ENCODE measurements around the gene ZG16.
A peak's percentile ranks its signal among the peaks of the same experiment; 100 is the strongest.

The ZG16 gene

DNA sequence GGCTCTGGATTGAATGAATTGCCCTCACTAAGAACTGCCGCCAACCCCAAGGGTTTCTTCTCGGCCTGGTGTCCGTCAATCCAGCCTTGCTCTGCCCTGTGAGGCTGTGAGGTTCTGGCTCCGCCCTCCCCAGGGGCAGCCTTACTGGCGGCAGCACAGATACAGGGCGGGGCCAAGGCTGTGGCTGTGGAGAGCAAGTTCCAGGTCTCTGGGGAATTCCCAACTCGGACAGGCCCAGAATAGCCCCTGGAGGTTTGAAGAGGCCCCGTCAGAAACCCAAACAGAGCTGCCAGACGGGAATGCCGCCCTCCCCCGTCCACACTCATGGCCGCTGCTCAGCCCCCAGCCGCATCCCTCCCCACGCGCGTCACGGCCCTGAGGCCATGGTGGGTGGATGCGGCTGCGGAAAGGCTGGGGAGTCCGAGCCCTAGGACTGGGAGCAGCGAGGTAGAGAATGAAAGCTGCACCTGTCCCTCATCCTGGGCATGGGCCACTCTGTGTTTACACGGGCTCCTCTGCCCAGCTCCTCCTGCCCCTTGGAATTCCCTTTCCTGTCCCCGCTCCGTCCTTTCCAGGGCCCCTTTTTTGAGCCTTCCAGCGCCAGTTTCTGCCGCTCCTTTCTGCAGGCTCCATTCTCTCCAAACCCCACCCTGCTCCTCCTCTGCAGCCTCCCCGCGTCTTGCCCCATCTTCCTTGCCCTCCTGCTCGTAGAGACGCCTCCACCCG lies 33.3 kb downstream of the ZG16 start:
- DNase-seq = no peak

DNA sequence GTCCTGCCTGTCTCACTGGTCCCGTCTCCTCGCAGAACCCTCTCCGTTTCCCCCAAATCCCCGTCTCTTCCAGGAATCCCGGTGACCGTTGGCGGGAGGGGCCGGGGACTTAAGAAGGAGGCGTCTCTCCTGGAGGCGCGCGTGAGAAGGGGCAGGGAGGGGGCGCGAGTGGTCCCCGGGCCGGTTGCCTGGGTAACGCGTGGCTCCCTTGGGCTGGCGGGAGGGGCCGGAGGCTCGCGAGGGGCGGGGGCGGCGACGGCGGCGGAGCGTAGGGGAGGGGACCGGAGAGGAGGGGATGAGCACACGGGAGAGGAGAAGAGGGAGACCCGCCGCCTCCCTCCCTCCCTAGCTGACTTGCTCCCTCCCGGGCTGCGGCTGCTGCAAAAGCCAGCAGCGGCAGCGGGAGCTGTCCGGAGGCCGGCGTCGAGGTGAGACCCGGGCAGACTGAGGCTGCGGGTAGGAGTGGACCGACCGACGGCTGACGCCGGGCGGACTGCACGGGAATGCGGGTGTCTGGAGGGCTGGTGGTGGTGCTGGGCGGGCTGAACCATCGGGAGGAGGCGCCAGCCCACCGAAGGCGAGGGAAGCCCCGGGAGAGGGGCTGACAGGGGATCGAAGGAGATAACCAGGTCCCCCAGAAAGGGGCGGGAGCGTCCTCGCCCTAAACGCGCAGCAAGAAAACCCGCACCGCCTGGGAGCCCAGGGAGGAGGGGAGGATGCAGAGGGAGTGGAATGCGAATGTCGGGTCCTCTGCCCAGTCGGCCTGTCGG lies 34.0 kb downstream of the ZG16 start, which contains the start of gene PRRT2:
Gene PRRT2, plus strand, starts transcription at position 298 of the 770 bp plus-strand sequence. CDS start 862 bp downstream, outside the sequence.
- DNase-seq = no peak

DNA sequence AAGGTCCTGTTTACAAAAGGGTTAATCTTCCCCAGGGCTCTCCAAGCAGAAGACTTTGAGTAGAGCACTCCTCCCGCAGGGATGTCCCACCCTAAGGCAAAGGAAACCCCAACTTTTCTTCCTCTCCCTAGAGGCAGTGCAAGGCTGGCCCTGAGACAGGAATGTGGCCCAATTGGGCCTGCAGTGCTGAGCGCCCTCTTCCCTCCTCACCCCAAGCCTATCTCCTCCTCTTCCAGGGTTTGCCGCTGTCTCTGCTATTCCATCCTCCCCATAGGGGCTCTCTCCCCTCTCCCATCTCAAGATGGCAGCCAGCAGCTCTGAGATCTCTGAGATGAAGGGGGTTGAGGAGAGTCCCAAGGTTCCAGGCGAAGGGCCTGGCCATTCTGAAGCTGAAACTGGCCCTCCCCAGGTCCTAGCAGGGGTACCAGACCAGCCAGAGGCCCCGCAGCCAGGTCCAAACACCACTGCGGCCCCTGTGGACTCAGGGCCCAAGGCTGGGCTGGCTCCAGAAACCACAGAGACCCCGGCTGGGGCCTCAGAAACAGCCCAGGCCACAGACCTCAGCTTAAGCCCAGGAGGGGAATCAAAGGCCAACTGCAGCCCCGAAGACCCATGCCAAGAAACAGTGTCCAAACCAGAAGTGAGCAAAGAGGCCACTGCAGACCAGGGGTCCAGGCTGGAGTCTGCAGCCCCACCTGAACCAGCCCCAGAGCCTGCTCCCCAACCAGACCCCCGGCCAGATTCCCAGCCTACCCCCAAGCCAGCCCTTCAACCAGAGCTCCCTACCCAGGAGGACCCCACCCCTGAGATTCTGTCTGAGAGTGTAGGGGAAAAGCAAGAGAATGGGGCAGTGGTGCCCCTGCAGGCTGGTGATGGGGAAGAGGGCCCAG lies 34.9 kb downstream of the ZG16 start:
- DNase-seq = no peak

DNA sequence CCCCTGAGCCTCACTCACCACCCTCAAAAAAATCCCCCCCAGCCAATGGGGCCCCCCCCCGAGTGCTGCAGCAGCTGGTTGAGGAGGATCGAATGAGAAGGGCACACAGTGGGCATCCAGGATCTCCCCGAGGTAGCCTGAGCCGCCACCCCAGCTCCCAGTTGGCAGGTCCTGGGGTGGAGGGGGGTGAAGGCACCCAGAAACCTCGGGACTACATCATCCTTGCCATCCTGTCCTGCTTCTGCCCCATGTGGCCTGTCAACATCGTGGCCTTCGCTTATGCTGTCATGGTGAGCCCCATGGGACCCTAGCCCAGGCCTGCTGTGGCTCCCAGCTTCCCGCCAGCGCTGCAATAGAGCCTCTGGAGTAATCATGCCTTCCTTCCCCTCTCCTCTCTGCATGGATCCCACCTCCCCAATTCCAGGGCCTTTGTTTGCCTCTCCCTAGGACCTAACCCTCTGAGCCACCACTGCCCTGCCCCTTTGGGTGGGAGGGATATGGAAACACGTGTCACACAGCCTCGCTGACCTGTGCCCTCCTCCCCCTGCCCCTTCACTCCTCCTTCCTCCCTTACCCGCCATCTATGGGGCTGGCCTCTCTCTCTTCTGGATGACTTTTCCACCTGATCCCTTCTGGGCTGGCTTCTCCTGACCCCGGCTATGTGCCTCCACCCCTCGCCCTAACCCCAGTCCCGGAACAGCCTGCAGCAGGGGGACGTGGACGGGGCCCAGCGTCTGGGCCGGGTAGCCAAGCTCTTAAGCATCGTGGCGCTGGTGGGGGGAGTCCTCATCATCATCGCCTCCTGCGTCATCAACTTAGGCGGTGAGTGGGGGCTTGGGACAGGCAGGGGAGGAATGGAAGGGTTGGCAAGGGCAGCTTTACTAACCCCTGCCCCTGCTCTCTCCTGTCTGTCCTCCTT lies 35.8 kb downstream of the ZG16 start:
- DNase-seq = no peak

DNA sequence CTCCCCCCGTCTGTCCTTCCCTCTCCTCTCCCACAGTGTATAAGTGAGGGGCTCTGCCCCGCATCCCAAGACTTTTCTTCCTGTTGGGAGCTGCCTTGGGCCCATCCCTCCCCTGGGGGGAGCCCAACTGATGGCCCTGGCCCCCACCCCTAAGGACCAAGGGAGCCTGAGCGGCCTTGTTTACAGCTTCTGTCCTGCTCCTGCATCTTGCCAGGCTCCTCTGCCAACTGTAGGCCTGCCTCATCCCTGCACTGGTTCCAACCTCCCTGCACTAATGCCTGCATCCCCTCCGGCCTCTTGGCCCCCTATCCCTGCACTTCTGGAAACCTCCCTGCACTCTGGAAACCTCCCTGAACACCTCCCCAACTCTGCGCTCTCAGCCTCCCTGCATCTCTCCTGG lies 36.5 kb downstream of the ZG16 start:
- DNase-seq = no peak

DNA sequence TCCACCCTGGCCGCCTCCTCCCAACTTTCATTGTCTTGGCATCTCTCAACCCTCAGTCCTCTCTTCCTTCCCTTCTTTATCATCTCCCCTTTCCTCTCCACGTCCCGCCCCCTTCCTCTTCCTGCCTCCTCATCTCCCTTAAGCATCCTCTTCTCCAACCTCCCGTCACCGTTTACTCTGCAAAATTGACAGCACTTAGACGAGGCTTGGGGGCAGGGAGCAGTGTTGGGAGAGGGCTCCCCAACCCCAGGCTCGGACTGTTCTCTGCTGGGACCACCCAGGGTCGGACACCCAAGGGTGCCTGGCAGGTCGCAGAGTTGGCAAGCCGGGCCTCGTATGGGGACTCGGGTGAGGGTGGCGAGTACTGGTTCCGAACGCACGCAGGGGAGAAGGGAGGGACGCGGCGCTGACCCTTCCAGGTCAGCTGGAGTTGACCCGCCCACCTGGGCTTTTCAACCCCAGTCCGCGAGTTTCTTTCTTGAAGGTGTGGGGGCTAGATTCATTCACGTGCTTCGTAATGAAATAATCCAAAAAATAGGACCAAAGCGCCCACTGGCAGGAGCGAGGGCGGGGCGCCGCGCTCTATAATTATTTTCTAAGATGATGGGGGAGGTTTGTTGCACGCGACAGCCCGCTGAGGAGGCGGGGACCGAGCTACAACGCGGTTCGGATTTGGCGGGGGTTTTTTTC lies 37.1 kb downstream of the ZG16 start:
- DNase-seq = no peak

DNA sequence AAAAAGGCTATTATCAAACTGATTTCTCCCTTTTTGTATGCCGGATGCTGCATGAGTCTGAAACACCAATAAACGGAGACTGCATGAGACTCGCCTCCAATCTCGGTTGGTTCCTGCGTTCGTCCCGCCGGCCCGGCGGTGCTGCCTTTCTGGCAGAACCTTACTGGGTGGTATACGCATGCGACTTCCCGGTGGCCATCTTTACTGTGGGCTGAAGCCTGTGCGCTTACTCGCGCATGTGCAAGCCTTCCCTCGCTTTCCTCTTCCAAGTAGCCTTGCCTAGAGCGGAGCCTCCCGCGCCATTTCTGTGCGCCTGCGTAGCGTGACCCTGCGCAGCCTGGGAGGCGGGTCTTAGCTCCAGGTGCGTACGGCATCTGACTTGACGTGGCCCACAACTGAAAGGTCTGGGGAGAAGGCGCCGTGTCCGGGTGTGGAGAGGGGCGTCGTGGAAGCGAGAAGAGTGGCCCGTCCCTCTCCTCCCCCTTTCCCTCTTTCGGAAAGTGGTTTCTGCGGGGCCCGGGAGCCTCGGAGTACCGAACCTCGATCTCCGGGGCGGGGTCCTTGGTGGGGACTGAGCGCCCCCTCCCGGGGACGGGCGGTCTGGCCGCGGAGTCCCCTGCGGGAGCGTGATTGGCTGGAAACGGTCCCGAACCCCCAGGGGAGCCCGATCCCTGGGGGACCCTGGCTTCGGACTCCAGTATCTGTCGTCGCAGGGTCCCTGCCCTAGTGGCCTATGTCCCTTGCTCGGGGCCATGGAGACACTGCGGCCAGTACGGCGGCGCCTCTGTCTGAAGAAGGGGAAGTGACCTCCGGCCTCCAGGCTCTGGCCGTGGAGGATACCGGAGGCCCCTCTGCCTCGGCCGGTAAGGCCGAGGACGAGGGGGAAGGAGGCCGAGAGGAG lies 38.0 kb downstream of the ZG16 start, which contains the start of gene PAGR1:
Gene PAGR1, plus strand, starts transcription at position 360 of the 901 bp plus-strand sequence. Its CDS starts 374 bp downstream, at position 734.
- peak; percentile 97 for DNase-seq

DNA sequence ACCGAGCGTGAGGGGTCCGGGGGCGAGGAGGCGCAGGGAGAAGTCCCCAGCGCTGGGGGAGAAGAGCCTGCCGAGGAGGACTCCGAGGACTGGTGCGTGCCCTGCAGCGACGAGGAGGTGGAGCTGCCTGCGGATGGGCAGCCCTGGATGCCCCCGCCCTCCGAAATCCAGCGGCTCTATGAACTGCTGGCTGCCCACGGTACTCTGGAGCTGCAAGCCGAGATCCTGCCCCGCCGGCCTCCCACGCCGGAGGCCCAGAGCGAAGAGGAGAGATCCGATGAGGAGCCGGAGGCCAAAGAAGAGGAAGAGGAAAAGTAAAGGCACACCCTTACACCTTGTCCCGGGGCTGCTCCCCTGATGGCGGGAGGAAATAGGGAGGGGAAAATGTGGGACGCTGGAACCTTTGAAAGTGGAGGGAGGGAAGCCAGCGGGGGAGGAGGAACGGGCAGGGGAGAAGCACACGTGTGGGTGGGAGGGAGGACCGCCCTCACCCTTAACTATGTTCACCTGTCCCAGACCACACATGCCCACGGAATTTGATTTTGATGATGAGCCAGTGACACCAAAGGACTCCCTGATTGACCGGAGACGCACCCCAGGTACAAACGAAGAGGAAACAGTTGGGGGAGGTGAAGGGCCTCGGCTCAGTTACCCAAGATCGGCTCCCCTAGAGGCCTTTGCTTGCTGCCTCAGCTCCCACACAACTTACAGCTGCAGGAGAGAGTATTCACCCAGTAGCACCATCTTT lies 38.8 kb downstream of the ZG16 start:
- DNase-seq = no peak

DNA sequence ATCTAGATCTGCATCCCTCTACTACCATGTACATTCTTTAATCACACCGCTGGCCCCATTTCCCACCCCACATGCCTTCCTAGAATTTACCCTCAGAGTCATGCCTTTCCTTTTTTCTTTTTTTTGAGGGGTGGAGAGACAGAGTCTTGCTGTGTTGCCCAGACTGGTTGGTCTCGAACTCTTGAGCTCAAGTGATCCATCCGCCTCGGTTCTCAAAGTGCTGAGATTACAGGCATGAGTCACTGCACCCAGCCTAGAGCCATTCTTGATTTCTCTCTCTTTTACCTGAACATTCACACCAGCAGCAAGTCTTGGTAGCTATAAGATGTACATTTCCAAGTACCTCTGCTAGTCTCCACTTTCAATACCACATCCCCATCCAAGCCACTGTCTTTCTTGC lies 40.0 kb downstream of the ZG16 start:
- DNase-seq = no peak

DNA sequence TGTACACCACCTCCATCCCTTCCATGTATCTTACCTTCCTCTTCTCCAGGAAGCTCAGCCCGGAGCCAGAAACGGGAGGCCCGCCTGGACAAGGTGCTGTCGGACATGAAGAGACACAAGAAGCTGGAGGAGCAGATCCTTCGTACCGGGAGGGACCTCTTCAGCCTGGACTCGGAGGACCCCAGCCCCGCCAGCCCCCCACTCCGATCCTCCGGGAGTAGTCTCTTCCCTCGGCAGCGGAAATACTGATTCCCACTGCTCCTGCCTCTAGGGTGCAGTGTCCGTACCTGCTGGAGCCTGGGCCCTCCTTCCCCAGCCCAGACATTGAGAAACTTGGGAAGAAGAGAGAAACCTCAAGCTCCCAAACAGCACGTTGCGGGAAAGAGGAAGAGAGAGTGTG lies 41.5 kb downstream of the ZG16 start:
- DNase-seq = no peak

DNA sequence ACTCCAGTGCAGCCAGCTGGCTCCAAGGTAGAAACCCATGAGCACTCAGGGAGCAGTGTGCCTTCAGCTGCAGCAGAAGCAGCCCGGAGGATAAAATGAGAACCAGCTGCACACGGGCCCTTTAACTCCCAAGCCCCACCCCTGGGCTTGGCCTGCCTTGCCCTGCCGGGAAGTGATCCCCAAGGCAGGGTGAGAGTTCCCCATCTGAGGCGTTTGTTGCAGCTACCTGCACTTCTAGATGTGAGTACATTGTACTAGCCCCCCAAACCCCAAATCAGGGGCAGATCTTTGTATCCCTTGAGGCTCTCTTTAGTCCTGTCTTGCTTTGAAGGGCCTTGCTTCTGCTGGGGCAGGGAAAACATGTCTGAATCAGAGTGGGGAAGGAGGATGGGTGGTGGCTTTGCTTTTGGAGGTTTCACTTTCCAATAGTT lies 42.2 kb downstream of the ZG16 start, which contains the start of gene MVP:
Gene MVP, plus strand, starts transcription at position 192 of the 431 bp plus-strand sequence. CDS start 10,088 bp downstream, outside the sequence.
- no peak for DNase-seq

DNA sequence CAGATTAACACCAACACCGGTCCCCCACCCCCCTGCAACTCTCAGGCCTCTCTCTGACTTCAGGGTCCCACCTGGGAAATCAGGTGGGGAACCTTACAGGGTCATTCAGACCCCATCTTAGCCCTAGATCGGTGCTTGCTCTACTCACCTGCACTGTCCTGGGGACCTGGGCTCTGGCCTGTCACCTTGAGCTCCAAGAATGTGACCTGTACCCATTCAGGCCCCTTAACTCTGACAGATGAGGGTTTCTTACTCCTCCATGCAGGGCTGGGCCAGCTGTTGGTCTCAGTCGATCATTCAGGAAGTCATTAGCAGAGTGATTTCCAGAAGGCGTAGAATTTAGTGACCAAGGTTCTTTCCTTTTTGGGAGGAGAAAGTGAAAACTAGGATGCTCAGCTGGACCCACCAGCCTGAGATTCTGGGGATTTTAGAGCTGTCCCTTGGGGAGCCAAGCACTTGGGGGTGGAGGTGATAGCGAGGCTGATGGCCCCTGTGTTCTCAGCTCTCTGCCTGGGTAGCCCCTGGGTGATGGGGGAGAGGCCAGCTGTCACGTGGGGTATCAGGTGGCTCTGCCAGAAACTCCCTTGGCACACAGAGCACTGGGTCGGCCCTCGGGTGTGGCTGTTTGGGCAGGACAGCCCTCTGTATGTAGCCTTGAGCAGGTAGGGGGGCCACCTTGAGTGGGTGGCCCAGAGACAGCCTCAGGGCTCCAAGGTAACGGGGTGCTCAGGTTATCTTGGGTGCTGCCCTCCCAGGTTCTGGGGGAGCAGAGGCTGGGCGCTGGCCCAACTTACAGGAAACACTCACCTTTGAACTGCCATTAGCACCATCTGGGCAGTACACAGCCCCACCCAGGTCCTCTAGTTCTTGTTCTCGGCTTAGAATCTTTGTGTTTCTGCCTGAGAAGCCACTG lies 42.9 kb downstream of the ZG16 start:
- no peak for DNase-seq

DNA sequence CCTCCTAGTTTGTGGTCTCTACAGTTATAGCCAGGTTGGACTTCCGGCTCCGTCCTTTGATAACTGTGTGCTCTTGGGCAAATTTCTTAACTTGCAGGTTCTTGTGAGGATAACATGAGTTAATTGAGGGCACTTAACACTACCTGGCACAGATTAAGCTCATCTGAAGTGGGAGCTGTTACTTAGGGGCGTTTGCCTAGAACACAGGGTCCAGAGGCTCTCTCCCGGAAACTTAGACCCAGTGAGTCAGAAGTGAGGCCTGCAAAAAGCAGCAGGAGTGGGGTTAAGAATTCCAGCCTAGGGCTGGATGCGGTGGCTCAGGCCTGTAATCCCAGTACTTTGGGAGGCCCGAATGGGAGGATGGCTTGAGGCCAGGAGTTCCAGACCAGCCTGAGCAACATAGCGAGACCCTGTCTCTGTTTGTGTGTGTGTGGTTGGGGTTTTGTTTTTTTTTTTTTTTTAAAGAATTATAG lies 43.6 kb downstream of the ZG16 start:
- no peak for DNase-seq

DNA sequence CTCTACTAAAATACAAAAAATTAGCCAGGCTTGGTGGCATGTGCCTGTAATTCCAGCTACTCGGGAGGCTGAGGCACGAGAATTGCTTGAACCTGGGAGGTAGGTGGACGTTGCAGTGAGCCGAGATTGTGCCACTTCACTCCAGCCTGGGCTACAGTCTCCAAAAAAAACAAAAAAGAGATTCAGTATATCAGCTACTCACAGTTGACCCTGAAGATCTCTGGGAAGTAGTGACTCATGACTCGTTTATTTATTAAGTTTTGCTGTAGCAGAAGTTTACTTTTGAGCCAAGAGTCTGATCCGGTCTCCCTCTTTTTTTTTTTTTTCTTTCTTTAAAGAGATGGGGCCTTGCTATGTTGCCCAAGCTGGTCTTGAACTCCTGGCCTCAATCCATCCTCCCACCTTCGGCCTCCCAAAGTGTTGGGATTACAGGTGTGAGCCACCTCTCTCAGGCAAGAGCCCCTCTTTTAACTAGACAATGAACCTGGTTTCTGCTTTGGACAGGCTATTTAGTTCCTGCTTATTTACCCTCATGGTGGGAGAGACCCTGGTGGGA lies 46.6 kb downstream of the ZG16 start:
- DNase-seq = no peak

DNA sequence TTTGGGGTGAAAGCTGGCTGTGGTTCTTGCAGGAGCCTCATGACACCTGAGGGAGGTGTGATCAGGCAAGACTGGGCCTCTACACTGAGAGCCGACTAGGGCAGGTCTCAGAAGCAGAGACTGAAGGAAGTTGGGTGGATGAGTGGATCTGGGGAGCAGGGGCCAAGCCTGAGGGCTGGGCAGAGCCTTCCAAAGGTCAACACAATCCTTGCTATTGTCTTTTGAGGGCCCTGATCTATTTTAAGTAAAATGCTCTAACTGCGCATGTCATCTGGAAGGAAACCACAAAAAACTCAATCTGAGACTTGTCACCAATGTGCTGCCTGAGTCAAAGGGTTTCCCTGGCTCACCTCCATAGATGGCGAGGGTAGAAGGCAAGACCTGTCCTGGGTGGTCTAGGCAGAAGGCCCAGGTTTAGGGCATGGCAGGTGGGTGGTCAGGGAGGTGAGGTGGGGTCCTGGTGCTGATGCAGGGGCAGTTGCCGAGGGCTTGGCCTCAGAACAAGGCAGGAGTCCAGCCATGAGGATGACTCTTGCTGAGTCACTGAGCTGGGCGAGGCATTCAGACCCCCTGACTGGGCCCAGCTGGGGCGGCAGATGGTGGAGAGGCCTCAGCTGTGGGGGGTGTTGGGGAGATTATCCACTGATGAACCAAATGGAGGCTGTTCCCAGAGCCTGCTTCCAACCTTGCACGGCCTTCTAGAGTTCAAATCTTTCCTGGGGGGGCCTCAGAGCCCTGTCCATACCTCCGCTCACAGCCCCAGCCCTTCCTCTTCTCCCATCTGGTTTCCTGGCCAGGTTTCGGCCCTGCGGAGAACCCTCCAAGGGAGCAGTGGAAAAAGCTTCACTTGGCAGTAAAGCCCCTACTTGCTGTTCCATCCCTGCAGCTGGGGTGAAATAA lies 47.3 kb downstream of the ZG16 start:
- DNase-seq = no peak

DNA sequence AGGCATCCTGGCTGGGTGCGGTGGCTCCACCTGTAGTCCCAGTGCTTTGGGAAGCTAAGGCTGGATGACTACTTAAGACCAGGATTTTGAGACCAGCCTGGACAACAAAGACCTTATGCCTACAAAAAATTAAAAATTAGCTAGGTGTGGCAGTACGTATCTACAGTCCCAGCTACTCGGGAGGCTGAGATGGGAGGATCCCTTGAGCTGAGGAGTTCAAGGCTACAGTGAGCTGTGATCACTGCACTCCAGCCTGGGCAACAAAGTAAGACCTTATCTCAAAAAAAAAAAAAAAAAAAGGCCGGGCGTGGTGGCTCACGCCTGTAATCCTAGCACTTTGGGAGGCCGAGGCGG lies 48.3 kb downstream of the ZG16 start:
- no peak for DNase-seq

DNA sequence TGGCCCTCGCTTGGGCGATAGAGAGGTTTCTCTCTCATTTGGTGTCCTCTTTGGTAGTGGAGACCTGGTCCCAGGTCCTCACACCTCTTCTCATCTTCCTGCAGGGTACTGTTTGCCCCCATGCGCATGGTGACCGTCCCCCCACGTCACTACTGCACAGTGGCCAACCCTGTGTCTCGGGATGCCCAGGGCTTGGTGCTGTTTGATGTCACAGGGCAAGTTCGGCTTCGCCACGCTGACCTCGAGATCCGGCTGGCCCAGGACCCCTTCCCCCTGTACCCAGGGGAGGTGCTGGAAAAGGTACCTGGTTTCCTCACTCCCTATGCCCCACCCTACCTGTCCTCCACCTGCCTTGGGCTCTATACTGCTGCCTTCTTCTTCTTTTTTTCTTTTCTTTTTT lies 52.7 kb downstream of the ZG16 start:
- no peak for DNase-seq

All from activated T-cell treated with anti-CD3 and anti-CD28 coated beads for 4 hours (primary cell).